SK-N-SH treated with all-trans-retinoic acid at 6 μM for 48 hours (cell line): ENCODE data around the gene FYN.

Source experiments
- ATAC-seq: fragments of 200-7000 bp; cut with Tn5 transposase; 3 replicates; pipeline ENCODE4 v1.9.1; 2020; ENCODE audit warnings: mild to moderate bottlenecking, moderate library complexity
- ARNTL ChIP-seq: fragments of 450-650 bp; formaldehyde crosslinking; IDR thresholded peaks from 2 replicates; pipeline ENCODE4 v1.5.0; 2020; ENCODE audit warnings: low read depth, mild to moderate bottlenecking, moderate library complexity, borderline replicate concordance
- BACH2 ChIP-seq: fragments of 250-450 bp; sonication (Bioruptor Pico); IDR thresholded peaks from 2 replicates; pipeline ENCODE4 v1.9.0; 2021; ENCODE audit warnings: mild to moderate bottlenecking, borderline replicate concordance
- CSDC2 ChIP-seq: fragments of 250-450 bp; sonication (Bioruptor Pico); IDR thresholded peaks from 2 replicates; pipeline ENCODE4 v1.5.0; 2020; ENCODE audit warnings: mild to moderate bottlenecking, moderate library complexity
- ESRRG ChIP-seq: fragments of 250-450 bp; sonication (Bioruptor Pico); IDR thresholded peaks from 2 replicates; pipeline ENCODE4 v1.6.1; 2021; ENCODE audit warnings: mild to moderate bottlenecking
- GLIS3 ChIP-seq: fragments of 250-450 bp; sonication (Bioruptor Pico); IDR thresholded peaks from 2 replicates; pipeline ENCODE4 v1.5.0; 2020; ENCODE audit warnings: mild to moderate bottlenecking, moderate library complexity
- ISL1 ChIP-seq: fragments of 250-450 bp; sonication (Bioruptor Pico); IDR thresholded peaks from 2 replicates; pipeline ENCODE4 v2.1.2; 2022; ENCODE audit warnings: mild to moderate bottlenecking, moderate library complexity
- PPARA ChIP-seq: fragments of 250-450 bp; sonication (Bioruptor Pico); IDR thresholded peaks from 2 replicates; pipeline ENCODE4 v1.5.0; 2020; ENCODE audit warnings: mild to moderate bottlenecking, borderline replicate concordance
- RARB ChIP-seq: fragments of 250-450 bp; sonication (Bioruptor Pico); IDR thresholded peaks from 2 replicates; pipeline ENCODE4 v1.8.0; 2021; ENCODE audit warnings: mild to moderate bottlenecking, moderate library complexity
- SNAI2 ChIP-seq: fragments of 250-450 bp; sonication (Bioruptor Pico); IDR thresholded peaks from 2 replicates; pipeline ENCODE4 v1.5.0; 2020; ENCODE audit warnings: mild to moderate bottlenecking, moderate library complexity
- TOX ChIP-seq: fragments of 250-450 bp; sonication (Bioruptor Pico); IDR thresholded peaks from 2 replicates; pipeline ENCODE4 v1.8.0; 2021; ENCODE audit warnings: mild to moderate bottlenecking, moderate library complexity, borderline replicate concordance
- ZC3H10 ChIP-seq: fragments of 250-450 bp; sonication (Bioruptor Pico); IDR thresholded peaks from 2 replicates; pipeline ENCODE4 v1.5.1; 2021; ENCODE audit warnings: mild to moderate bottlenecking, moderate library complexity
- ZFP3 ChIP-seq: fragments of 250-450 bp; sonication (Bioruptor Pico); IDR thresholded peaks from 2 replicates; pipeline ENCODE4 v1.5.0; 2020; ENCODE audit warnings: mild to moderate bottlenecking, moderate library complexity
- ZNF565 ChIP-seq: fragments of 450-650 bp; formaldehyde crosslinking; conservative IDR thresholded peaks from 2 replicates; pipeline ENCODE4 v1.5.0; 2020; ENCODE audit warnings: low read depth, mild to moderate bottlenecking, moderate library complexity
- TF ChIP-seq, protein P1 (sequence below): fragments of 250-450 bp; sonication (Bioruptor Pico); IDR thresholded peaks from 2 replicates; pipeline ENCODE4 v1.8.0; 2021; ENCODE audit warnings: low read depth, mild to moderate bottlenecking, moderate library complexity, borderline replicate concordance
- TF ChIP-seq, protein P2 (sequence below): fragments of 250-450 bp; sonication (Bioruptor Pico); IDR thresholded peaks from 2 replicates; pipeline ENCODE4 v1.5.1; 2021; ENCODE audit warnings: mild to moderate bottlenecking, moderate library complexity
- TF ChIP-seq, protein P3 (sequence below): fragments of 250-450 bp; sonication (Bioruptor Pico); IDR thresholded peaks from 2 replicates; pipeline ENCODE4 v1.5.0; 2020; ENCODE audit warnings: mild to moderate bottlenecking, moderate library complexity
- TF ChIP-seq, protein P4 (sequence below): fragments of 250-450 bp; sonication (Bioruptor Pico); IDR thresholded peaks from 2 replicates; pipeline ENCODE4 v1.8.0; 2020; ENCODE audit warnings: mild to moderate bottlenecking, moderate library complexity, borderline replicate concordance

FYN gene

GRCh38 chr6:111845441-111845871, 27.8 kb downstream of the FYN start:
- TF ChIP-seq ZFP3 (no peak), ARNTL (no peak), SNAI2 (no peak), ZC3H10 (CRISPR knock-in tag) (no peak), GLIS3 (CRISPR knock-in tag) (no peak), ZNF565 (CRISPR knock-in tag) (no peak), ISL1 (CRISPR knock-in tag) (no peak), TOX (CRISPR knock-in tag) (no peak), BACH2 (CRISPR knock-in tag) (no peak), PPARA (CRISPR knock-in tag) (no peak), ESRRG (no peak), CSDC2 (CRISPR knock-in tag) (no peak)
- TF ChIP-seq, protein P1, sequence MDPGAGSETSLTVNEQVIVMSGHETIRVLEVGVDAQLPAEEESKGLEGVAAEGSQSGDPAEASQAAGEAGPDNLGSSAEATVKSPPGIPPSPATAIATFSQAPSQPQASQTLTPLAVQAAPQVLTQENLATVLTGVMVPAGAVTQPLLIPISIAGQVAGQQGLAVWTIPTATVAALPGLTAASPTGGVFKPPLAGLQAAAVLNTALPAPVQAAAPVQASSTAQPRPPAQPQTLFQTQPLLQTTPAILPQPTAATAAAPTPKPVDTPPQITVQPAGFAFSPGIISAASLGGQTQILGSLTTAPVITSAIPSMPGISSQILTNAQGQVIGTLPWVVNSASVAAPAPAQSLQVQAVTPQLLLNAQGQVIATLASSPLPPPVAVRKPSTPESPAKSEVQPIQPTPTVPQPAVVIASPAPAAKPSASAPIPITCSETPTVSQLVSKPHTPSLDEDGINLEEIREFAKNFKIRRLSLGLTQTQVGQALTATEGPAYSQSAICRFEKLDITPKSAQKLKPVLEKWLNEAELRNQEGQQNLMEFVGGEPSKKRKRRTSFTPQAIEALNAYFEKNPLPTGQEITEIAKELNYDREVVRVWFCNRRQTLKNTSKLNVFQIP: no peak
- TF ChIP-seq, protein P2, sequence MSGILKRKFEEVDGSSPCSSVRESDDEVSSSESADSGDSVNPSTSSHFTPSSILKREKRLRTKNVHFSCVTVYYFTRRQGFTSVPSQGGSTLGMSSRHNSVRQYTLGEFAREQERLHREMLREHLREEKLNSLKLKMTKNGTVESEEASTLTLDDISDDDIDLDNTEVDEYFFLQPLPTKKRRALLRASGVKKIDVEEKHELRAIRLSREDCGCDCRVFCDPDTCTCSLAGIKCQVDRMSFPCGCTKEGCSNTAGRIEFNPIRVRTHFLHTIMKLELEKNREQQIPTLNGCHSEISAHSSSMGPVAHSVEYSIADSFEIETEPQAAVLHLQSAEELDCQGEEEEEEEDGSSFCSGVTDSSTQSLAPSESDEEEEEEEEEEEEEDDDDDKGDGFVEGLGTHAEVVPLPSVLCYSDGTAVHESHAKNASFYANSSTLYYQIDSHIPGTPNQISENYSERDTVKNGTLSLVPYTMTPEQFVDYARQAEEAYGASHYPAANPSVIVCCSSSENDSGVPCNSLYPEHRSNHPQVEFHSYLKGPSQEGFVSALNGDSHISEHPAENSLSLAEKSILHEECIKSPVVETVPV (CRISPR knock-in tag): no peak
- TF ChIP-seq, protein P3, sequence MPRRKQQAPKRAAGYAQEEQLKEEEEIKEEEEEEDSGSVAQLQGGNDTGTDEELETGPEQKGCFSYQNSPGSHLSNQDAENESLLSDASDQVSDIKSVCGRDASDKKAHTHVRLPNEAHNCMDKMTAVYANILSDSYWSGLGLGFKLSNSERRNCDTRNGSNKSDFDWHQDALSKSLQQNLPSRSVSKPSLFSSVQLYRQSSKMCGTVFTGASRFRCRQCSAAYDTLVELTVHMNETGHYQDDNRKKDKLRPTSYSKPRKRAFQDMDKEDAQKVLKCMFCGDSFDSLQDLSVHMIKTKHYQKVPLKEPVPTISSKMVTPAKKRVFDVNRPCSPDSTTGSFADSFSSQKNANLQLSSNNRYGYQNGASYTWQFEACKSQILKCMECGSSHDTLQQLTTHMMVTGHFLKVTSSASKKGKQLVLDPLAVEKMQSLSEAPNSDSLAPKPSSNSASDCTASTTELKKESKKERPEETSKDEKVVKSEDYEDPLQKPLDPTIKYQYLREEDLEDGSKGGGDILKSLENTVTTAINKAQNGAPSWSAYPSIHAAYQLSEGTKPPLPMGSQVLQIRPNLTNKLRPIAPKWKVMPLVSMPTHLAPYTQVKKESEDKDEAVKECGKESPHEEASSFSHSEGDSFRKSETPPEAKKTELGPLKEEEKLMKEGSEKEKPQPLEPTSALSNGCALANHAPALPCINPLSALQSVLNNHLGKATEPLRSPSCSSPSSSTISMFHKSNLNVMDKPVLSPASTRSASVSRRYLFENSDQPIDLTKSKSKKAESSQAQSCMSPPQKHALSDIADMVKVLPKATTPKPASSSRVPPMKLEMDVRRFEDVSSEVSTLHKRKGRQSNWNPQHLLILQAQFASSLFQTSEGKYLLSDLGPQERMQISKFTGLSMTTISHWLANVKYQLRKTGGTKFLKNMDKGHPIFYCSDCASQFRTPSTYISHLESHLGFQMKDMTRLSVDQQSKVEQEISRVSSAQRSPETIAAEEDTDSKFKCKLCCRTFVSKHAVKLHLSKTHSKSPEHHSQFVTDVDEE: no peak
- no peak for ATAC-seq

DNA sequence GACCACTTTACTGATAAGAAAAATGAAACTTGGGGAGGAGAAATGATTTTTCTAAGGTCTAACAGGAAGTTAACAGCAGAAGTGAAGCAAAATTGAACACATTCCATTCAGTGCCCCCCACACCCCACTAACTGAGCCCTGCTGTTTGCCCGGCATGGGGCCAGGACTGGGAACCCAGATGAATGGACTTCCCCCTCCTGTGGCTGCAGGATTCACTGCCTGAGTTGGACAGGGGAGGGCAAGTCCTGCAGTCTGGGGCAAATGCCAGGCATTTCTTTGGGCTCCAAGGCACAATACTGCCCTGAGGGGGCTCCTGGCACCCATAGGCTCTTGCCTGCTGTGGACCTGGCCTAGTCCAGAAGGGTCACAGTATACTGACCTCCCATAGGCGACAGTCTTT, 28.3 kb downstream of the FYN start:
- ATAC-seq: no peak
- no peak for TF ChIP-seq RARB (CRISPR knock-in tag)
- TF ChIP-seq, protein P3: no peak
- TF ChIP-seq, protein P2 (CRISPR knock-in tag): no peak

GRCh38 chr6:111844376-111844775, 28.9 kb downstream of the FYN start:
- TF ChIP-seq, protein P4, sequence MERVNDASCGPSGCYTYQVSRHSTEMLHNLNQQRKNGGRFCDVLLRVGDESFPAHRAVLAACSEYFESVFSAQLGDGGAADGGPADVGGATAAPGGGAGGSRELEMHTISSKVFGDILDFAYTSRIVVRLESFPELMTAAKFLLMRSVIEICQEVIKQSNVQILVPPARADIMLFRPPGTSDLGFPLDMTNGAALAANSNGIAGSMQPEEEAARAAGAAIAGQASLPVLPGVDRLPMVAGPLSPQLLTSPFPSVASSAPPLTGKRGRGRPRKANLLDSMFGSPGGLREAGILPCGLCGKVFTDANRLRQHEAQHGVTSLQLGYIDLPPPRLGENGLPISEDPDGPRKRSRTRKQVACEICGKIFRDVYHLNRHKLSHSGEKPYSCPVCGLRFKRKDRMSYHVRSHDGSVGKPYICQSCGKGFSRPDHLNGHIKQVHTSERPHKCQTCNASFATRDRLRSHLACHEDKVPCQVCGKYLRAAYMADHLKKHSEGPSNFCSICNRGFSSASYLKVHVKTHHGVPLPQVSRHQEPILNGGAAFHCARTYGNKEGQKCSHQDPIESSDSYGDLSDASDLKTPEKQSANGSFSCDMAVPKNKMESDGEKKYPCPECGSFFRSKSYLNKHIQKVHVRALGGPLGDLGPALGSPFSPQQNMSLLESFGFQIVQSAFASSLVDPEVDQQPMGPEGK (CRISPR knock-in tag): no peak
- TF ChIP-seq ESRRG: no peak
- no peak for TF ChIP-seq ZNF565 (CRISPR knock-in tag)
- TF ChIP-seq, protein P2 (CRISPR knock-in tag): no peak
- no peak for TF ChIP-seq ZFP3
- ATAC-seq: no peak
